Cardiac muscle cell (in vitro differentiated cells and primary cell): ENCODE results near the gene CDHR4. TPM values are rescaled to one million over a fixed set of nuclear protein-coding genes. Genes with fewer than 3 reads are reported as not detected.
"Not testable (repeated sequence)": the region's sequence is repeated elsewhere in the genome, so short reads cannot be mapped to it uniquely, and the experiment has no call there.

Experiments used
- DNase-seq, 2 donors: peaks; one replicate each; pipeline versions ENCODE4 v3.0.0 to v3.0.0-alpha.2; 2010 to 2017; ENCODE audit warnings: low read depth in 1 of 2, low spot score in 1 of 2
- H3K27ac ChIP-seq: fragments of 200-600 bp; sonication (generic); 2 replicates; pipeline ENCODE4 v1.5.1; 2016
- H3K27me3 ChIP-seq: fragments of 200-600 bp; sonication (generic); 2 replicates; pipeline ENCODE4 v1.6.0; 2016; ENCODE audit warnings: control low read depth
- H3K36me3 ChIP-seq: fragments of 200-600 bp; sonication (generic); 2 replicates; pipeline ENCODE4 v1.5.1; 2016; ENCODE audit warnings: control low read depth
- H3K4me1 ChIP-seq: fragments of 200-600 bp; sonication (generic); 2 replicates; pipeline ENCODE4 v1.8.1; 2017; ENCODE audit warnings: low read depth, mild to moderate bottlenecking, mixed run types
- H3K4me3 ChIP-seq: fragments of 200-600 bp; sonication (generic); 2 replicates; pipeline ENCODE4 v1.5.1; 2016; ENCODE audit warnings: mild to moderate bottlenecking
- H3K9me3 ChIP-seq: fragments of 200-600 bp; sonication (generic); 2 replicates; pipeline ENCODE4 v1.5.1; 2017; ENCODE audit warnings: low read depth, mild to moderate bottlenecking, control low read depth
- CTCF ChIP-seq: IDR thresholded peaks from 2 replicates; pipeline ENCODE4 v1.5.1; 2012; ENCODE audit warnings: low read depth, mild to moderate bottlenecking, low read length
- polyA plus RNA-seq: library from polyadenylated mRNA; unstranded; fragments of >200 nt; fragmentation: Nextera tagmentation; extraction: Ambion mirVana; gene quantifications from 2 replicates; pipeline ENCODE4 v1.2.1, GENCODE V29; 2016
- total RNA-seq: library from RNA; depleted of rRNA; stranded (reverse); fragments of >200 nt; gene quantifications from 2 replicates; pipeline ENCODE4 v1.2.3, GENCODE V29; 2016

CDHR4 gene
- total and polyA plus RNA-seq, 2 experiments from 2014 or later = 0.27 TPM; not detected in 1

- Histone ChIP-seq H3K9me3 (no peaks in the 10 kb centered on the region), H3K4me3 (no peak overlapping the region), H3K36me3 (no peaks in the 10 kb centered on the region), H3K4me1 (no peaks in the 10 kb centered on the region), H3K27me3 (no peaks in the 10 kb centered on the region), H3K27ac (no peak overlapping the region)
- no peak for TF ChIP-seq CTCF
- DNase-seq = peak in 1 of 2 donors; percentile 64
These were observed 40.4 kb downstream of the CDHR4 start for GRCh38 chr3:49759226-49759625.

GRCh38 chr3:49757197-49757596, 42.5 kb downstream of the CDHR4 start:
- Histone ChIP-seq H3K4me3 (no peak overlapping the region), H3K9me3 (no peaks in the 10 kb centered on the region), H3K27ac (no peak overlapping the region), H3K36me3 (no peaks in the 10 kb centered on the region), H3K4me1 (no peaks in the 10 kb centered on the region), H3K27me3 (no peaks in the 10 kb centered on the region)
- TF ChIP-seq CTCF = no peak
- no peak for DNase-seq

DNA sequence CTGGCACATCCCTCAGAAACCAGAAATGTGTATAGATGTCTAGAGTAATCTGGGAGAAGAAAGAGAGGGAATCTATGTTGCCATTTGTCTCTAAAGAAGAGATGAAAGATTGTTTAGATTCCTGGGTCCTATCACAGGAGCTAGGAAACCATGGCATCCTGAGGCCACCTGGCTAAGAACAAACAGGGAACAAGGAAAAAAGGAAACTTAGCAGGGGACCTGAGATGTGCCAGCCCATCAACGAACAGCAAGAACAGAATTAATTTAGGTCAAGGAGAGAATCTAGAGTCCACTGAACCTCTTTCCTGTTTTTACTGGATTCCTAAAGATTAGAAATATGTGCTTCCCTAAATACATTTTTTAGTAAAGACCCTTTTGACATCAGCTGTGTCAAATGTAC, 43.6 kb downstream of the CDHR4 start:
- H3K27me3 ChIP-seq = no peaks in the 10 kb centered on the region
- no peak overlapping the region for H3K27ac ChIP-seq
- DNase-seq = no peak
- TF ChIP-seq CTCF = no peak
- H3K4me1 ChIP-seq = no peaks in the 10 kb centered on the region
- no peak overlapping the region for H3K4me3 ChIP-seq
- no peaks in the 10 kb centered on the region for H3K9me3 ChIP-seq
- H3K36me3 ChIP-seq = no peaks in the 10 kb centered on the region

GRCh38 chr3:49754536-49754935, 45.1 kb downstream of the CDHR4 start:
- no peak for TF ChIP-seq CTCF
- no peaks in the 10 kb centered on the region for H3K9me3 ChIP-seq
- no peak for DNase-seq

DNA sequence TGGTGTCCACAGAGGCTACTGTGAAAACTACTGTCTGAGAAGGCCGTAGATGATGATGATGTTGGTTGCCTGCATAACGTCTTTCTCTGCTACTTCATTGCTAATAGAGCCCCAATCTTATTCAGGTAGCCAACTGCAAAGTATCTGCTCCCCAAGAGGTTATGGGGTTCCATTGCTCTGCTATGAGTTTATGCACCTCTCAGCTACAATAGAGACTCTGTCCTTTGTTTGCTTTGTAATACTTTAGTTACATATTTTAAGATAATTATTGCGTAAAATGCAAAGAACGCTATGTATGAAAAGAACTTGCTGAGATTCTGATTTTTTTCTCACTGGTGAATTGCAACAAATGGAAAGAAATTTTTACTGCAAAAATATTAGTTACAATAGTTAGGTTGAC, 48.2 kb downstream of the CDHR4 start:
- no peak overlapping the region for H3K27ac ChIP-seq
- no peaks in the 10 kb centered on the region for H3K27me3 ChIP-seq
- peak in 1 of 2 donors; percentile 10 for DNase-seq
- H3K36me3 ChIP-seq = peaks cover 12% of the 10 kb centered on the region
- H3K9me3 ChIP-seq = no peaks in the 10 kb centered on the region
- H3K4me1 ChIP-seq = no peaks in the 10 kb centered on the region
- TF ChIP-seq CTCF = no peak
- no peak overlapping the region for H3K4me3 ChIP-seq

More at GRCh38 chr3:49754536-49754935, 45.1 kb downstream of the CDHR4 start:
- no peaks in the 10 kb centered on the region for H3K4me1 ChIP-seq
- H3K27ac ChIP-seq = no peak overlapping the region
- H3K4me3 ChIP-seq = no peak overlapping the region
- H3K36me3 ChIP-seq = no peaks in the 10 kb centered on the region
- H3K27me3 ChIP-seq = no peaks in the 10 kb centered on the region

GRCh38 chr3:49750056-49750455, 49.6 kb downstream of the CDHR4 start:
- H3K4me1 ChIP-seq = no peaks in the 10 kb centered on the region
- no peak for DNase-seq
- H3K36me3 ChIP-seq = peaks cover 12% of the 10 kb centered on the region
- H3K27me3 ChIP-seq = no peaks in the 10 kb centered on the region
- H3K27ac ChIP-seq = no peak overlapping the region
- H3K9me3 ChIP-seq = no peaks in the 10 kb centered on the region
- no peak for TF ChIP-seq CTCF
- H3K4me3 ChIP-seq = no peak overlapping the region

DNA sequence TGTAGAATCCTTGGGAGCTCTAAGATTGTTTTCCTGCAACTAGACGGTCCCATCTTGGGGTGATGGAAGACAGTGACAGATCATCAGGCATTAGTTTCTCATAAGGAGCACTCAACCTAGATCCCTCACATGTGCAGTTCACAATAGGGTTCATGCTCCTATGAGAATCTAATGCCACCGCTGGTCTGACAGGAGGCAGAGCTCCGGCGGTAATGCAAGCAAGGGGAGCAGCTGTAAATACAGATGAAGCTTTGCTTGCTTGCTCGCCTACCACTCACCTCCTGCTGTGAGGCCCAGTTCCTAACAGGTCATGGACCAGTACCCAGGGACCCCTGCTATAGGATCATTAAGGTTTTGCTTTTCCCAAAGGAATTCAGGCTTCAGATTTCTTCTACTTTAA, 50.8 kb downstream of the CDHR4 start:
- DNase-seq, H3K27me3 ChIP-seq, H3K27ac ChIP-seq, H3K4me3 ChIP-seq, H3K4me1 ChIP-seq, H3K9me3 ChIP-seq: not testable (repeated sequence)
- H3K36me3 ChIP-seq = peaks cover 12% of the 10 kb centered on the region
